ENCODE results near the gene ACVR2B.

DNA sequence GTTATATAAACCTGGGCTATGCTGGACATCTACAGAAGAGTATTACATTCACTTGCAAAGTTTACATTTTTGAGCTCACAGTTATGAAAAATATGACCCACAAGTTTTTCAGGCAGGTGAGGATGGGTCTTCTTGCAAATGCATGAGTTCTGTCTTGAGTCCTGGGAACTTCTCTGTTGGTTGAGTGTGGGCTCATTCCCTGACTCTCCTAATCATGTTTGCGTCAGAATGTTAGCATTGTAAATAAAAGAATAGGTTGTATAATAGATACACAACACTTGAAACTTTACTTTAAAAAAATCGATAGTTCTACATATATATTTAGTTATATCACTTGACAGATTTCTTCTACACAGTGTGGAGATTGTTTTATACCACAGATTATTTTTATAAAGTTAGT lies 35.3 kb downstream of the ACVR2B start:
- TF ChIP-seq, protein P1, sequence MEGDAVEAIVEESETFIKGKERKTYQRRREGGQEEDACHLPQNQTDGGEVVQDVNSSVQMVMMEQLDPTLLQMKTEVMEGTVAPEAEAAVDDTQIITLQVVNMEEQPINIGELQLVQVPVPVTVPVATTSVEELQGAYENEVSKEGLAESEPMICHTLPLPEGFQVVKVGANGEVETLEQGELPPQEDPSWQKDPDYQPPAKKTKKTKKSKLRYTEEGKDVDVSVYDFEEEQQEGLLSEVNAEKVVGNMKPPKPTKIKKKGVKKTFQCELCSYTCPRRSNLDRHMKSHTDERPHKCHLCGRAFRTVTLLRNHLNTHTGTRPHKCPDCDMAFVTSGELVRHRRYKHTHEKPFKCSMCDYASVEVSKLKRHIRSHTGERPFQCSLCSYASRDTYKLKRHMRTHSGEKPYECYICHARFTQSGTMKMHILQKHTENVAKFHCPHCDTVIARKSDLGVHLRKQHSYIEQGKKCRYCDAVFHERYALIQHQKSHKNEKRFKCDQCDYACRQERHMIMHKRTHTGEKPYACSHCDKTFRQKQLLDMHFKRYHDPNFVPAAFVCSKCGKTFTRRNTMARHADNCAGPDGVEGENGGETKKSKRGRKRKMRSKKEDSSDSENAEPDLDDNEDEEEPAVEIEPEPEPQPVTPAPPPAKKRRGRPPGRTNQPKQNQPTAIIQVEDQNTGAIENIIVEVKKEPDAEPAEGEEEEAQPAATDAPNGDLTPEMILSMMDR (IDR thresholded peaks at IDR 0.05), result no peak
- no peak for TF ChIP-seq POLR2A (IDR thresholded peaks at IDR 0.05)
